Neutrophil (primary cell): ENCODE measurements around the gene WNK2.

Source experiments
- H3K27ac ChIP-seq: fragments of 200-600 bp; sonication (generic); 2 replicates; pipeline ENCODE4 v1.5.1; 2016; ENCODE audit warnings: mild to moderate bottlenecking, moderate library complexity
- H3K27me3 ChIP-seq: fragments of 200-600 bp; sonication (generic); 2 replicates; pipeline ENCODE4 v1.6.0; 2016; ENCODE audit warnings: mild to moderate bottlenecking
- H3K36me3 ChIP-seq: fragments of 200-600 bp; sonication (generic); 2 replicates; pipeline ENCODE4 v1.5.1; 2017
- H3K4me1 ChIP-seq, 2 experiments: fragments of 200-600 bp in 1 of 2; sonication (generic) in 1 of 2; 1 replicate in 1 of 2; 2 replicates in 1 of 2; pipeline versions ENCODE4 v1.5.1 to v1.6.1; 2013 to 2016; ENCODE audit warnings: low read depth in 1 of 2, low read length in 1 of 2, mild to moderate bottlenecking in 1 of 2, moderate library complexity in 1 of 2; ENCODE audit not compliant: control insufficient read depth in 1 of 2, insufficient read depth in 1 of 2
- H3K4me3 ChIP-seq, 2 experiments: fragments of 200-600 bp in 1 of 2; sonication (generic) in 1 of 2; 1 replicate in 1 of 2; 2 replicates in 1 of 2; pipeline ENCODE4 v1.5.1; 2013 to 2016; ENCODE audit warnings: low read depth in 1 of 2, low read length in 1 of 2, mild to moderate bottlenecking in 1 of 2, moderate library complexity in 1 of 2
- H3K9me3 ChIP-seq: fragments of 200-600 bp; sonication (generic); 2 replicates; pipeline ENCODE4 v1.5.1; 2016
- TF ChIP-seq, protein P1 (sequence below): fragments of 200-600 bp; sonication (generic); IDR thresholded peaks from 2 replicates; pipeline ENCODE4 v1.5.1; 2016; ENCODE audit warnings: antibody characterized with exemption

The WNK2 gene

DNA sequence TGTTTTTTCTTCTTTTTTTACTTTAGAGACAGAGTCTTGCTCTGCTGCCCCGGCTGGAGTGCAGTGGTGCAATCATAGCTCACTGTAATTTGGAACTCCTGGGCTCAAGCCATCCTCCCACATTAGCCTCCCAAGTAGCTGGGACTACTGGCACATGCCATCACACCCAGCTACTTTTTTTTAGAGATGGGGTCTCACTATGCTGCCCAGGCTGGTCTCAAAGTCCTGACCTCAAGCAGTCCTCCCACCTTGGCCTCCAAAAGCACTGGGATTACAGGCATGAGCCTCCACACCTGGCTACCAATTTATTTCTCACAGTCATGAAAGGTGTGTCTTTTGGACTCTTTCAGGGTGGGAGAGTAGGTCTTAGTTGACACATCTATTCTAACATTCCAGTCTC, 184.5 kb downstream of the WNK2 start:
- no peaks in the 10 kb centered on the region for H3K36me3 ChIP-seq
- no peaks in the 10 kb centered on the region for H3K9me3 ChIP-seq
- TF ChIP-seq, protein P1, sequence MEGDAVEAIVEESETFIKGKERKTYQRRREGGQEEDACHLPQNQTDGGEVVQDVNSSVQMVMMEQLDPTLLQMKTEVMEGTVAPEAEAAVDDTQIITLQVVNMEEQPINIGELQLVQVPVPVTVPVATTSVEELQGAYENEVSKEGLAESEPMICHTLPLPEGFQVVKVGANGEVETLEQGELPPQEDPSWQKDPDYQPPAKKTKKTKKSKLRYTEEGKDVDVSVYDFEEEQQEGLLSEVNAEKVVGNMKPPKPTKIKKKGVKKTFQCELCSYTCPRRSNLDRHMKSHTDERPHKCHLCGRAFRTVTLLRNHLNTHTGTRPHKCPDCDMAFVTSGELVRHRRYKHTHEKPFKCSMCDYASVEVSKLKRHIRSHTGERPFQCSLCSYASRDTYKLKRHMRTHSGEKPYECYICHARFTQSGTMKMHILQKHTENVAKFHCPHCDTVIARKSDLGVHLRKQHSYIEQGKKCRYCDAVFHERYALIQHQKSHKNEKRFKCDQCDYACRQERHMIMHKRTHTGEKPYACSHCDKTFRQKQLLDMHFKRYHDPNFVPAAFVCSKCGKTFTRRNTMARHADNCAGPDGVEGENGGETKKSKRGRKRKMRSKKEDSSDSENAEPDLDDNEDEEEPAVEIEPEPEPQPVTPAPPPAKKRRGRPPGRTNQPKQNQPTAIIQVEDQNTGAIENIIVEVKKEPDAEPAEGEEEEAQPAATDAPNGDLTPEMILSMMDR = no peak
- H3K27me3 ChIP-seq = no peaks in the 10 kb centered on the region
- H3K27ac ChIP-seq = no peak overlapping the region
- no peaks in the 10 kb centered on the region for H3K4me1 ChIP-seq
- no peak overlapping the region for H3K4me3 ChIP-seq

DNA sequence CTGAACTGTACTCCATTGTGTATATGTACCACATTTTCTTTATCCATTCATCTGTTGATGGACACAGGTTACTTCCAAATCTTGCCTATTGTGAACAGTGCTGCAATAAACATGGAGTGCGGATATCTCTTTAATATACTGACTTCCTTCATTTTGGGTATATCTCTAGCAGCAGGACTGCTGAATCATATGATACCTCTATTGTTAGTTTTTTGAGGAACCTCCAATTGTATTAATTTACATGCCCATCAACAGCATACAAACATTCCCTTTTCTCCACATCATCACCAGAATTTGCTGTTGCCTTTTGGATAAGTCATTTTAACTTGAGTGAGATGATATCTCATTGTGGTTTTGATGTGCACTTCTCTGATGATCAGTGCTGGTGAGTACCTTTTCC, 185.7 kb downstream of the WNK2 start:
- no peak overlapping the region for H3K27ac ChIP-seq
- H3K4me3 ChIP-seq = no peak overlapping the region
- peaks cover 3% of the 10 kb centered on the region for H3K27me3 ChIP-seq
- no peaks in the 10 kb centered on the region for H3K9me3 ChIP-seq
- TF ChIP-seq, protein P1 = no peak
- H3K4me1 ChIP-seq = no peaks in the 10 kb centered on the region
- H3K36me3 ChIP-seq = no peaks in the 10 kb centered on the region
